Transverse colon (tissue), 3 donors: Measurements from ENCODE around the gene MESP2.

Experiments
- EP300 ChIP-seq: sonication (generic); formaldehyde crosslinking; IDR thresholded peaks from one replicate; pipeline ENCODE4 v1.6.1; 2017; ENCODE audit warnings: antibody characterized with exemption, low read depth
- POLR2A ChIP-seq: fragments of 450-650 bp; IDR thresholded peaks from one replicate; pipeline ENCODE4 v1.6.1; 2016; ENCODE audit warnings: antibody characterized with exemption, mild to moderate bottlenecking, moderate library complexity
- TF ChIP-seq, protein P1 (sequence below), 5 experiments: fragments of 200-600 bp in 3 of 5; fragments of 450-650 bp in 2 of 5; sonication (generic) in 3 of 5; IDR thresholded peaks; 1 replicate in 2 of 5; 2 replicates in 3 of 5; pipeline ENCODE4 v1.5.1; 2016 to 2017; ENCODE audit warnings: antibody characterized with exemption in 5 of 5, inconsistent platforms in 3 of 5, mild to moderate bottlenecking in 2 of 5, moderate library complexity in 1 of 5

DNA sequence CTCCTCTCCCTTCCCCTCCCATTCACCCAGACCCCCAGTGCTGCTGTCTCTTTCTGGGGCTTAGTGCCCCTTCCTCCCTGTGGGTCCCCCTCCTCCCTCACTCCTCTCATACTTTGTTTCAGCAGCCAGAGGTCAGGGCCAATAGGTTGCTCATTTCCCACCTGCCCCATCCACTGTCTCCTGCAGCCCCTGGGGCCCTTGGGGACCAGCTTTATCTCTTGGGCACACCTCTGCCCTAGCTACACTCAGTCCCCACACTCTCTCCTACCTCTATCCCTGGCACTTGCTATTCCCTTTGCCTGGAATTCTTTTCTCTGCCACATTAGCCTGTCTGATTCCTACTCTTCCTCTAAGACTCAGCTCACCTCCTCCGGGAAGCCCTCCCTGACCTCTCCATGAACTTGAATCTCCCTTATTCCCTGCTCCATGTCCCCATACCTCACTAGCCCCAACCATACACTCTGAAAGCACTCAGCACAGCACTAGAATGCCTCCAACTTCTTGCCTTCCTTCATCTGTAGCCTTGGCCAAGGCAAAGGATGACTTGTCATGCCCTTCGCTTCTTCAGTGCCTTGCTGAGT, 23.9 kb downstream of the MESP2 start:
- TF ChIP-seq, protein P1, sequence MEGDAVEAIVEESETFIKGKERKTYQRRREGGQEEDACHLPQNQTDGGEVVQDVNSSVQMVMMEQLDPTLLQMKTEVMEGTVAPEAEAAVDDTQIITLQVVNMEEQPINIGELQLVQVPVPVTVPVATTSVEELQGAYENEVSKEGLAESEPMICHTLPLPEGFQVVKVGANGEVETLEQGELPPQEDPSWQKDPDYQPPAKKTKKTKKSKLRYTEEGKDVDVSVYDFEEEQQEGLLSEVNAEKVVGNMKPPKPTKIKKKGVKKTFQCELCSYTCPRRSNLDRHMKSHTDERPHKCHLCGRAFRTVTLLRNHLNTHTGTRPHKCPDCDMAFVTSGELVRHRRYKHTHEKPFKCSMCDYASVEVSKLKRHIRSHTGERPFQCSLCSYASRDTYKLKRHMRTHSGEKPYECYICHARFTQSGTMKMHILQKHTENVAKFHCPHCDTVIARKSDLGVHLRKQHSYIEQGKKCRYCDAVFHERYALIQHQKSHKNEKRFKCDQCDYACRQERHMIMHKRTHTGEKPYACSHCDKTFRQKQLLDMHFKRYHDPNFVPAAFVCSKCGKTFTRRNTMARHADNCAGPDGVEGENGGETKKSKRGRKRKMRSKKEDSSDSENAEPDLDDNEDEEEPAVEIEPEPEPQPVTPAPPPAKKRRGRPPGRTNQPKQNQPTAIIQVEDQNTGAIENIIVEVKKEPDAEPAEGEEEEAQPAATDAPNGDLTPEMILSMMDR (IDR thresholded peaks at IDR 0.05), result no peak
- no peak for TF ChIP-seq EP300
- TF ChIP-seq POLR2A, result no peak
